ENCODE results near the gene FBXW8. TPM values are rescaled to one million over a fixed set of nuclear protein-coding genes. Genes with fewer than 3 reads are reported as not detected.

The FBXW8 gene
- polyA plus RNA-seq, 3 donors, result 3.9 to 4.8 (median 4.4) TPM

DNA sequence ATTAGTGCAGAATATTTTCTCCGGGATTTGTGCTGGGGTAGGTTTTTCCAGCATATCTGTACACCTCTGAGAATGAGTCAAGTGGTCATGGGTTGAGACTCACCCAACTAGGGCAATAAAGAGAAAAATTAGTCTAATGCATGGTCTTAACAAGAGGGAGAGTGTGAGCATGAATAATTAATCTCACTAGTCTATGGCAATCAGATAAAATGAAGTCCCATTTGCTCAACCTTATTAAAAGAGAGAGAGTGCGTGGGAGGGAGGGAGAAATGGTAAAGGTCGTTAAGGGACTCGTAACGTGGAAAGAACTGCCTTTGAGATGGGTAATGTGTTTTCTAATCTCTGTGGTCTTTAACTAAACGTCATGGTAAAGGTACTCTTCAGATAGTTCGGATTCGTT, 96.8 kb downstream of the FBXW8 start:
- WGBS, 3 donors, result 78 to 86% (median 83%) methylated on average over 8 of the region's 8 CpGs

DNA sequence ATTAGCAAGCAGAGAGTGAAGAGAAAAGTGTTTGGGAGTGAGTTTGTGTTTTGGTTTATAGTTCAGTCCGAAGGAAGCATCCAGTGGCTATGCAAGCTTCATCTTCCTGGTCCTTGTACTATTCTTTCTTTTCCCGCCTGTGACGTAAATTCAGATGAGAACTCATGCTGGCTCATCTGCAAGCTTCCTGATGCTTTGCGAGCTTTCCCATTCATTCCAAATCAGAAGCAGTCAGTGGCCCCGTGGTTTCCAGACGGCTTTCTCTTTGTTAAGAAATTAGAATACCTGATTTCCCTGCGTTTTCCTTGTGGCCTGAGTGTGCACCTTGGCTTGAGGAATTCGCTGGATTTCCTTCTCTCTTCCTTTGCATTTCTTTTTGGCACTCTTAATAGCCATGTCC, 99.0 kb downstream of the FBXW8 start:
- WGBS, 3 donors, result 85 to 90% (median 89%) methylated on average over 8 of the region's 8 CpGs
- H3K27ac ChIP-seq (ENCODE audit: low read depth, low read length), result no peak overlapping the region

More for the DNA sequence above, 96.8 kb downstream of the FBXW8 start:
- H3K27ac ChIP-seq (ENCODE audit: low read depth, low read length), result no peak overlapping the region

DNA sequence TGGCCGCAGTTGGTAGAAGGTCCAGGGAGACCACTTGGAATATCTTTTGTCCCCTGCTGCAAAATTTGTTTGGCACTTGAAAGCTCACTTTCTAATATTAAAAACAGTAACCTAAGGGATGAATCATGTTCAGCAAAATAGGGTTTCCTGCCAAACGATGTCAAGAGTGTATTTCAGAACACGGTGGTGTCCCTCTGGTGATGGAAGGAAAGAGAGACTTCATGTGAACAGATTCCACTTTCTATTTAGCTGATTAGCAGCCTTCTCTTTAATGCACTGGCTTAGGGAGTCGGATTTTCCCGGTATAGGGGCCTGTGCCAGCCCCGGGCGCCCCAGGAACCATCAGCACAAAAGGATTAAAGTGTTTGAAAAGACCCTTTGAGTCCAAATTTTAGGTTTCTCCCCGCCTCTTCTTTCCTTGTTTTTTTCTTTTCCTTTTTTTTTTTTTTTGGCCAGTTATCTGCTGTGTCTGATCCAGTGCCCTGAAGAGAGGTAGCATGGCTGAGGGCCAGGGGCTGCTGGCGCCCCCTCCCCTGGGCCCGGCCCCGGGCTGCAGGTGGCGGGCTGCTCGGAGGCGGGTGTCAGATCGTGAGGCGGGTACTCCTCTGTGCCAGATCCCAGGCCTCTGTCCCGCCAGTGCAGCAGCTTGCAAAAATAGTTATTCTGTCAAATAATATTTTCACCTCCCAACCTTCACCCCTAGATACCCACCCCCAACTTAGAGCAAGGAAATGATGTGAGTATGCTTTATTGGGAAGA, 100.1 kb downstream of the FBXW8 start:
- 87 to 92% (median 90%) methylated on average over 17 of the region's 17 CpGs for WGBS, 3 donors
- no peak overlapping the region for H3K27ac ChIP-seq (ENCODE audit: low read depth, low read length)

DNA sequence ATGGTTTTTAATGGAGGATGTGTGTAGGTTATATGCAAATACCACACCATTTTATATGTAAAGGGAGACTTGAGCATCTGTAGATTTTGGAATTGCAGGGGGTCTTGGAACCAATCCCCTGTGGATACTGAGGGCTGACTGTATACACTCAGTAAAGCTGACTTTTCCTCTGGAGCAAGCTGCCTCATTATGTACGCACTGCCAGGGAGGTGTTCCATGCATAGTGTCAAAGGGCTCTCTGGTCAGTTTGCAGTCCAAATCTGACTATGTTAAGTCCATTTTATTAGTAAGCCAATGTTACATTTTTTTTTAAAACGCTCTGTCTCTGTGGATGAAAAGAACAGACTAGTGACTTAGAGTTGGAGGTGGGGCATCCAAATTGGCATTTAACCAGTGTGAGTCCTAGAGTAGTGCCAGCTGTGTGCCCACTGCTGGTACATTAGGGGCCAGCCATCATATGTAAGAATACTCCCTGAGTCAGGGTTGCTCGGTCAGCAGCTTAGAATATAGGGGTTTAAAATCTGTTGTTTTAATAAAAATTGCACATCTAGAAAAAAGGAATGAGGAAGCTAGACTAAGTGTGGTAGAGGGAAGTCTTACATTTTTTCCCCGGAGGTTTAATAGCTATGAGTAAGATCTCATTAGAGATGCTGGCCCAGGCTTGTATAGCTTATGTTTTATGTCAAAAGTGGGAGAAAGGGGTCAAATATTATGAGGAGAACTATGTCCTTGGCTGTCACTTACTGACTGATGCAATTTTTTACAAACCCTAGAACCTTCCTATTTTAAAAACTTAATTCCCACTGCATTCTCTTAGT, 101.4 kb downstream of the FBXW8 start:
- no peak overlapping the region for H3K27ac ChIP-seq (ENCODE audit: low read depth, low read length)
- 61 to 77% (median 64%) methylated on average over 4 of the region's 4 CpGs for WGBS, 3 donors

DNA sequence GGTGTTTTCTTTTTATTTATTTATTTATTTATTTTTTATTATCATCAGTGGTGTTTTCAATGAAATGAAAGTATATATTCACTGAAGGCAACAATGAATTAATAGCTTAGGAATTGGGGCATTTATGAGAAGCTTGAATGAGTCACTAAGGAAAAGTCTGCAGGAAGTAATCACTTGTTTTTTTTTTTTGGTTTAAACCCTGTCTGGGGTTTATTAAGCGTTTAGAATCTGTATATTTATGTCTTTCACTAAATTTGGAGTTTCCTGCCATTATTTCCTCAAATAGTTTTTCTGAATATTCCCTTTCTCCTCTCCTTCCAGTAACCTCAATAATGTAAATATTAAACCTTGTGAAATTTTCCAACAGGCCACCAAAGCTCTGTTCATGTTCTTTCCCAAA, 103.0 kb downstream of the FBXW8 start:
- WGBS, 3 donors, result 50 to 86% (median 59%) methylated on average over 1 of the region's 1 CpG

DNA sequence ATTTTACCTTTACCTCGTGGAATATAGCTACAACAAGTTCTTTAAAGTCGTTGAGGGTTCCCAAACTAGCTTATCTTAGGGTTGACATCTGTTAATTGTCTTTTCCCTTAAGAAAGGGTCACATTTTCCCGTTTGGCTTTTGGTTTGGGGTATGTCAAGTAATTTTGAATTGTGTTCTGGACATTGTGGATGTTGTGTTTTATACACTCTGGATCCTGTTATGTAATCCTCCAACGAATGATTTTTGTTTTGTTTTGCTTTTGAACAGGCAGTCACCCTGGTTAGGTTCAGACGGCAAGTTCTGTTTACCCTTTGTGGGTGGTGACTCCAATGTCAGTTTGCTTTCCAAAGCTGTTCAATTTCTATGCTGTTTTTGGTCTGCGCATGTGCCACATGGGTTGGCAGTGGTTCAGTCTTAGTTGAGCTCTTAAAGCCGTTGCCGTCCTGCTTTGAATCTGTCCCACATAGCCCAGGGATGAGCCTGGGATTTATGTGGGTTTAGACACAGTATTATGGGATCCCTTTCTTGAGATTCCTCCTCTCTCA, 103.7 kb downstream of the FBXW8 start:
- whole genome bisulfite sequencing, 3 donors, result 84 to 96% (median 91%) methylated on average over 8 of the region's 8 CpGs
- H3K27ac ChIP-seq (ENCODE audit: low read depth, low read length), result no peak overlapping the region

More for the DNA sequence above, 103.0 kb downstream of the FBXW8 start:
- H3K27ac ChIP-seq (ENCODE audit: low read depth, low read length), result no peak overlapping the region

DNA sequence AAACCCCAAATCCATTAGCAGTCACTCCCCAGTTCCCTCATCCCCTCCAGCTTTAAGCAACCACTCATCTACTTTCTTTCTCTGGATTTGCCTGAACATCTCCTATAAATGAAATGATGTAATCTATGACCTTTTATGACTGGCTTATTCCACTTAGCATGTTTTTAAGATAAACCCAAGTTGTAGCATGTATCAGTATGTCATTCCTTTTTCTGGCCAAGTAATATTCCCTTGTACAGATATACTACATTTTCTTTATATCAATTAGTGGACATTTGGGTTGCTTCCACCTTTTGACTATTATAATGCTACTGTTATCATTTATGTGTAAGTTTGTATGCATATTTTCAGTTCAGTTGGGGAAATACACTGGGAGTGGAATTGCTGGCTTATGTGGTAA, 105.1 kb downstream of the FBXW8 start:
- H3K27ac ChIP-seq (ENCODE audit: low read depth, low read length), result no peak overlapping the region

DNA sequence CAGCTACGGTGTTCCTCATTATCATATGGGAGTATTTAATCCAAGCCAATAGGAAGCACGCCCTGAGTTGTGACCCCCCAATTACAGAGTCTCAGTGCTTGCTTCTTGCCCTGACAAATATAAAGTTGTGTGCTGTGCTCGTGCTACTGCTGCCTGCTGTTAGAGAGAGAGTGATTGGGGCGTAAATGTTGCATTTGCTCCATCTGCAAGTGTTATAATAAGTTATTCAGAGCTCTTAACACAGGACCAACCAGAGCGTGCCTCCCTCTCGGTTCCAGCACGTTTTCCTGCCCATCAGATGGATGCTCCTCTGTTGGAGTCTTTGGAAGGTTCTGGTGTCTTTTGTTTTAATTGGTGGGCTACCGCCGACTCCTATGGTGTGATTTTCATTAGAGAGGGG, 107.1 kb downstream of the FBXW8 start:
- WGBS, 3 donors, result 69 to 94% (median 92%) methylated on average over 9 of the region's 9 CpGs
- no peak overlapping the region for H3K27ac ChIP-seq (ENCODE audit: low read depth, low read length)

DNA sequence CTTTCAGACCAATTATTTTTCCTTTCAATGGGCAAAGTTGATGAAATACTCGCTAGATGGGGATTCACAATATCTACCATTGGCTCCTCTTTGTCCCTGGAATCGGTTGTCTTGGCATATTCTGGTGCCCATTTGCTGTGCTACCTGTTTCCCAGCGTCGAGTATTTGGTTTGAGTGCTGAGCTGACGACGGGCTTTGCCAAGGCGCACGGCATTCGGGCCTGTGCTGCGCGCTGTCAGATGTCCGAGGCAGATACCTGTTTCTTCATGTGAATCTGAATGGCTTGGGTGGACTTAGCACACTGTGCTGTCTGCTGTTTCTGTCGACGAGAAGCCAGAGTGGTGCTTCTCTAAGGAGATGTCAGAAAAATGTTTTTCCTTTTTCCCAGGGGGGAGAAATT, 107.5 kb downstream of the FBXW8 start:
- H3K27ac ChIP-seq (ENCODE audit: low read depth, low read length), result no peak overlapping the region
- WGBS, 3 donors, result 92 to 94% (median 93%) methylated on average over 14 of the region's 14 CpGs

DNA sequence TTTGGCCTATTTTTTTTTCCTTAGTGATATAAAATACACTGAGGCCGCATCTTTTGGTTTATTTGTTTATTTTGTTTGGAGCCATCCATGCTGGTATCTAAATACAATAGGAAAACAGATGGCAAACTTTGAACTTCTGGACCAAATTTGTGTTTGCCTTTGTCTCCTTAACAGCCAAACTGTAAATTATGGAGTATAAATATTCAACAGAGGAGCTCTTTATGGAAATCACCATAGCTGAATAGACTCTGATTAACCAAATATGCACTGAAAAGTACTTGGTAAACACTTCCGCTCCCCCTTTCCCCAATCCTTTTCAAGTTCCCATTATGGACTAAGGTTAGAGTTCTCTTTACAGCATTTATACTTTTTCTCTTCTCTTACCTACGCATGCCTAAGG, 107.9 kb downstream of the FBXW8 start:
- no peak overlapping the region for H3K27ac ChIP-seq (ENCODE audit: low read depth, low read length)
- WGBS, 3 donors, result 76 to 94% (median 89%) methylated on average over 3 of the region's 3 CpGs

DNA sequence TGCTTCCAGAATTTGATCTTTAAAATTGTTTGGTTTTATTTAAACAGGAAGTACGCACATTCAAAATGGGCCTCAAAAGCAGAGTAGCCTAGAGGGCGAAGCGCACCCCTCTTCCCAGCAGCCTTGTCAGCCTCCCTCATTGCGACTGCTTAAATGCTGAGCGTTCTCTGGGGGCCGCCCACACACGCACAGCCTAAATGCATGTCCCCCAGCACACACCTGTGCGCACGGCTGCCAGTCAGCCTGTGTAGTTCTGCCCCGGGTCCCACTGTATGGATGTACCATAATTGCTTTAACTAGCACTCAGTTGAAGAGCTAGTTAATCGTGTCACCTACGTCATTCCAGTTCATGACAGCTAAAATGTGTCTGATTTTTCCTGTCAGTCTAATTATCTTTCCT, 109.1 kb downstream of the FBXW8 start:
- WGBS, 3 donors, result 96 to 98% (median 97%) methylated on average over 12 of the region's 12 CpGs
- no peak overlapping the region for H3K27ac ChIP-seq (ENCODE audit: low read depth, low read length)

DNA sequence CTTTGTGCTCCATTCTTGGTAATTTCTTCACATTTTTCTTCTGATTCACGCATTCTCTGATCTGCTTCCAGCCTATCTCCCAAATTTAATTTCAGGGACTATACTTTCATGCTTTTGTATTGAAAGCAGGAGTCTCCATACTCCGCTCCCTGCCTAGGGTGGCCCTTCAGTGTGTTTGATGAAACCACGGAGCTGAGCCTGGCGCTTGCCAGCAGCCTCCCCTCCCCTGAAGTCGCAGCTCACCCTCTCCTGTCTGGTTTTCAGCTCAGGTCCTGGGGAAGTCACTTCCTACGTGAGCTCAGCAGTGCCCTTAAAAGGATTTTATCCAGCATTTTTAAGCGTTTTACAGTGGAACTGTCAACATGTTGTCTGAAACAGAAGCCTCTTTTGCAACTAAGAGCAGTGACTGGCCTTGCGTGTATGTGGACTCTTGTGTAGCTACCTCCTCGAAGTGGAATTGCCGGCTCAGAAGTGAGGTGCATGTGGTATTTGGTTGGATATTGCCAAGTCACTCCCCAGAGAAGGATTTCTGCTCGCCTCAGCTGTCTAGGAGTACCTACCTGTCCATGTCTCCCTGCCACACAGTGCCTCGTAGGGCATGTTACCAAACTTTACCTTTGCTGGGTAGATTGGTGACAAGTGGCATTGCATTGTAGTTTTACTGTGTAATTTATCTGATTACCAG, 109.9 kb downstream of the FBXW8 start:
- 67 to 81% (median 78%) methylated on average over 12 of the region's 12 CpGs for WGBS, 3 donors
- H3K27ac ChIP-seq (ENCODE audit: low read depth, low read length), result no peak overlapping the region

DNA sequence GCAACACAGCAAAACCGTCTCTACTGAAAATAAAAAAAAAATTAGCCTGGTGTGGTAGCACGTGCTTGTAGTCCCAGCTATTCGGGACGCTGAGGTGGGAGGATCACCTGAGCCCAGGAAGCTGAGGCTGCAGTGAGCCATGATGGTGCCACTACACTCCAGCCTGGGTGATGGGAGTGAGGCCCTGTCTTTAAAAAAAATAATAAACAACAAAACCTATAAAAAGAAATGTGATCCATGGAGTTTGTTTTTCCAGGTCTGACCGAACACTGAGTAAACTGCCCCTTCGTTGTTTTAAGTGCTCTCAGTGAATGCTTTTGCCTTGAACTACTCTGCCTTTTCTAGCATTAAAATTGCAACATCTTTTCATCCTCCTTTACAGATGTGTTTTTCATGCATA, 111.7 kb downstream of the FBXW8 start:
- 74 to 91% (median 90%) methylated on average over 6 of the region's 6 CpGs for WGBS, 3 donors
- H3K27ac ChIP-seq (ENCODE audit: low read depth, low read length), result no peak overlapping the region

DNA sequence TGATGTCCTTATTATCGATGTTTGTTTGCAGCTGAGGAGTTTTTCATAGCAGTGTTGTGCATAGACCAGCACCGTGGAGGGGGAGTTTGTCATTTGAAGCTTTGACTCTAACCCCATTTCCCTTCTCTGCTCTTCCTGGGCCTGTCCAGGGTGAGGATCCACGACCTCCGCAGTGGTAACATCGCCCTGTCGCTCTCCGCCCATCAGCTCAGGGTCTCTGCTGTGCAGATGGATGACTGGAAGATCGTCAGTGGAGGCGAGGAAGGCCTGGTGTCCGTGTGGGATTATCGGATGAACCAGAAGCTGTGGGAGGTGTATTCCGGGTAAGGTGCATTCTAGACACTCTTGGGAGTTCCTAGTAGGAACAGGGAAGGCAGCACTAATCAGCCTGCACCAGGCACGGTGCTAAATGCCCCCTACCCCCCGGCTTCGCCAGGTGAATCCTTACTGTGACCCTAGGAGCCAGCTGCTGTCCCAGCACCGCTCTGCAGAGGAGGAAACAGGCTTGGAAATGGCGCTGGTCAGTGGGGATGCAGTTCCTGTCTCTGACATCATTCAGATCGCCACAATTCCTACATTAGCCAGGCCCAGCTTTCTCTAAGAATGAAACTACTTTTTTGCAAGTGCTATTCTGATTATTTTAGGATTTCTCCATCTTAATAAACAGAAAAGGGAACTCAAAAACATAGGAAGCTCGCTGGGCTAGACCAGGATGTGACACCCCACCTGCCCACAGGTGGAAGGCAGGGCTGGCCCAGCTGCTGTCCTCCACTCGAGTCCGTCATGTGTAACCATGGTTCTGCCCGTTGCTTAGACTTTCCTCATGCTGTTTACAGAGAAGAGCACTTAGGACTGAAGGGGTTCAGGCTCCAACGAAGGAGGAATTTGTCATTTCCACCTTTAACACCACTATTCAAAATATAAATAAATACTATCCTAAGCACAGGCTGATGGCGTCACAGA, 113.5 kb downstream of the FBXW8 start:
- WGBS, 3 donors, result 87 to 91% (median 90%) methylated on average over 24 of the region's 24 CpGs

DNA sequence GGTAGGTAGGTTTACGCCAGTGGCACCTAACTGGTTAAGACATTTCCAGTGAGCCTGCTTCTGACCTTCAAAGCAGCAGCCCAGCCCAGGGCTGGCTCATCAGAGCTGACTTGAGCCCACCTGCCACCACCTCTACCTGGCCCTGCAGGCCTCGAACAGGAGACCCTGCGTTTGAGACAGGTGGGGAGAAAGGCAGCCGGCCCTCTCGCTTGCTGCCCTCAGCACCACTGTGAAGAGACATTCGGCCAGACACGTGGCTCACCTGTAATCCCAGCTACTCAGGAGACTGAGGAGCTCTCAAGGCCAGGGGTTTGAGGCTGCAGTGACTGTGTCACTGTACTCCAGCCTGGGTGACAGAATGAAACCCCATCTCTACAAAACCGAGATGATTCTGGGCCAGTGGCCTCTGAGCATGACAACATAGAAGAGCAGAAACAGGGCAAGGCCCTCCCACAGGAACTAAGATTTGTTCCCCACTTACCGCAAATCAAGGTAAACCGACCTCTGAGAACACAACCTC, 114.3 kb downstream of the FBXW8 start:
- WGBS, 3 donors, result 67 to 91% (median 89%) methylated on average over 10 of the region's 10 CpGs
- no peak overlapping the region for H3K27ac ChIP-seq (ENCODE audit: low read depth, low read length)

More for the DNA sequence above, 113.5 kb downstream of the FBXW8 start:
- H3K27ac ChIP-seq (ENCODE audit: low read depth, low read length), result no peak overlapping the region

DNA sequence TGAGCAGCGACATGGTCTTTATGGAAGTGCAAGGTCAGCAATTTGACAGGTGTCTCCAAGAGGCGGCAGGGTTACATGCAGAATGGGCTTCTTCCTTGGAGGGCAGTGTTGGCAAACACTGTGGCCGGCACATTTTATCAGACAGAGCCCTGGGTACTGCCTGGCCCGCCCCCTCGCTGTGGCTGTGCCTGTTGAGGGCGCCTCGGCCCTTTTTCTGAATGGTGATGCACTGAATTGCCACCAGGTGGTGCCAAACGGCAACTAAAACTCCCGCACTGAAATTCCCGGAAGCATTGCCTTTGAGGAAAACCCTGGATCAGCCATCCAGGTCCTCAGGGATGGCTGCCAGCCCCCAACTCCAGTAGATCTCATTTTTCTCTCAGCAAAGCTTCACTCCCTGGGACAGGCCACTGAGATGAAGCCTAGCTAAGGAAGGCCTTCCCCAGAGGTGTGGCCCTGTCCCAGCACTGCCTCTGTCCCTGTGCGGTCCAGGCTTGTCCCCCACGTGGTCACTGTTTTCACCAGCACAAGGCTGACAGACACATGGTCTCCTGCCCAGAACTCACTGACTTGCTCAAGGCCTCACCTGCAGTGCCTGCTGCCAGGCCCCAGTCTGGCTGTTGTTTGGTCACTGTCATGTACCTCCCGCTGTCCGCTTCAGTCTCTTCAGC, 114.9 kb downstream of the FBXW8 start:
- WGBS, 3 donors, result 15 to 41% (median 36%) methylated on average over 14 of the region's 14 CpGs
- H3K27ac ChIP-seq (ENCODE audit: low read depth, low read length), result no peak overlapping the region

DNA sequence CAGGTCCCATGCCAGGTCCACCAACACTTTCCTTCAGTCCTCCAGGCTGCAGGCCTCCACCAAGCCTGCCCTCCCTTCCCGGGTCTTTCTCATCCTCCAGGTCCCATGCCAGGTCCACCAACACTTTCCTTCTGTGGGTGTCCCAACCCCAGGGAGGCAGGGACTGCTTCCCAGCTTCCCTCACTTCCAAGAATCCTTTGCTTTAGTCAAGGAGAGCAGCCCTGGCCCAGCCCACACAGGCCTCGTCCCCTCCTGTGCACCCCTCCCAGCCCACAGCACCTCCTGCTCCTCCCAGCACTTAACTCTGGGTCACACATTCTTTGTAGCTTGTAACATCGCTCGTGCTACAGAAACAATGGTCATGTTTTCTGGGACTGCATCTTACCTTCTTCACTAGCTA, 115.6 kb downstream of the FBXW8 start:
- no peak overlapping the region for H3K27ac ChIP-seq (ENCODE audit: low read depth, low read length)
- 61 to 86% (median 72%) methylated on average over 4 of the region's 4 CpGs for WGBS, 3 donors
